ENCODE results near the gene TOM1L2.

The TOM1L2 gene

GRCh38 chr17:17804007-17804406, 168.2 kb downstream of the TOM1L2 start:
- DNase-seq (ENCODE audit: low read depth), result no peak

GRCh38 chr17:17801800-17802481, 170.3 kb downstream of the TOM1L2 start:
- no peak for DNase-seq (ENCODE audit: low read depth)

GRCh38 chr17:17800504-17801021, 171.6 kb downstream of the TOM1L2 start:
- DNase-seq (ENCODE audit: low read depth), result no peak

- DNase-seq (ENCODE audit: low read depth), result no peak
Measured at GRCh38 chr17:17798573-17799255, 173.5 kb downstream of the TOM1L2 start.

DNA sequence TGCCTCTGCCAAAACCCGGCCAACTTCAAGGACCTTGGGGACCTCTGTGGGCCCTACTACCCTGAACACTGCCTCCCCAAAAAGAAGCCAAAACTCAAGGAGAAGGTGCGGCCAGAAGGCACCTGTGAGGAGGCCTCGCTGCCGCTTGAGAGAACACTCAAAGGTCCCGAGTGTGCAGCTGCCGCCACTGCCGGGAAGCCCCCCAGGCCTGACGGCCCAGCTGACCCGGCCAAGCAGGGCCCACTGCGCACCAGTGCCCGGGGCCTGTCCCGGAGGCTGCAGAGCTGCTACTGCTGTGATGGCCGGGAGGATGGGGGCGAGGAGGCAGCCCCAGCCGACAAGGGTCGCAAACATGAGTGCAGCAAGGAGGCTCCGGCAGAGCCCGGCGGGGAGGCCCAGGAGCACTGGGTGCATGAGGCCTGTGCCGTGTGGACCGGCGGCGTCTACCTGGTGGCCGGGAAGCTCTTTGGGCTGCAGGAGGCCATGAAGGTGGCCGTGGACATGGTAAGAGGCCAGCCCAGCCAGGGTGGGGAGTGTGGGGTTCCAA, 174.1 kb downstream of the TOM1L2 start:
- DNase-seq (ENCODE audit: low read depth), result no peak

DNA sequence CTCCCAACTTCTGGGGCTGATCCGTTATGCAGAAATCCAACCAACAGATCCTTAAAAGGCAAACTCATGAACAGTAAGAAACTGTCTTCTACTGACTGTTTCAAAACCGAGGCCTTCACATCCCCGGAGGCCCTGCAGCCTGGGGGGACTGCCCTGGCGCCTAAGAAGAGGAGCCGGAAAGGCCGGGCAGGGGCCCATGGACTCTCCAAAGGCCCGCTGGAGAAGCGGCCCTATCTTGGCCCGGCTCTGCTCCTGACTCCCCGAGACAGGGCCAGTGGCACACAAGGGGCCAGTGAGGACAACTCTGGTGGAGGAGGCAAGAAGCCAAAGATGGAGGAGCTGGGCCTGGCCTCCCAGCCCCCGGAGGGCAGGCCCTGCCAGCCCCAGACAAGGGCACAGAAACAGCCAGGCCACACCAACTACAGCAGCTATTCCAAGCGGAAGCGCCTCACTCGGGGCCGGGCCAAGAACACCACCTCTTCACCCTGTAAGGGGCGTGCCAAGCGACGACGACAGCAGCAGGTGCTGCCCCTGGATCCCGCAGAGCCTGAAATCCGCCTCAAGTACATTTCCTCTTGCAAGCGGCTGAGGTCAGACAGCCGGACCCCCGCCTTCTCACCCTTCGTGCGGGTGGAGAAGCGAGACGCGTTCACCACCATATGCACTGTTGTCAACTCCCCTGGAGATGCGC, 174.9 kb downstream of the TOM1L2 start:
- DNase-seq (ENCODE audit: low read depth), result no peak

- DNase-seq (ENCODE audit: low read depth), result no peak
Measured at GRCh38 chr17:17796787-17797061, 175.5 kb downstream of the TOM1L2 start.

DNA sequence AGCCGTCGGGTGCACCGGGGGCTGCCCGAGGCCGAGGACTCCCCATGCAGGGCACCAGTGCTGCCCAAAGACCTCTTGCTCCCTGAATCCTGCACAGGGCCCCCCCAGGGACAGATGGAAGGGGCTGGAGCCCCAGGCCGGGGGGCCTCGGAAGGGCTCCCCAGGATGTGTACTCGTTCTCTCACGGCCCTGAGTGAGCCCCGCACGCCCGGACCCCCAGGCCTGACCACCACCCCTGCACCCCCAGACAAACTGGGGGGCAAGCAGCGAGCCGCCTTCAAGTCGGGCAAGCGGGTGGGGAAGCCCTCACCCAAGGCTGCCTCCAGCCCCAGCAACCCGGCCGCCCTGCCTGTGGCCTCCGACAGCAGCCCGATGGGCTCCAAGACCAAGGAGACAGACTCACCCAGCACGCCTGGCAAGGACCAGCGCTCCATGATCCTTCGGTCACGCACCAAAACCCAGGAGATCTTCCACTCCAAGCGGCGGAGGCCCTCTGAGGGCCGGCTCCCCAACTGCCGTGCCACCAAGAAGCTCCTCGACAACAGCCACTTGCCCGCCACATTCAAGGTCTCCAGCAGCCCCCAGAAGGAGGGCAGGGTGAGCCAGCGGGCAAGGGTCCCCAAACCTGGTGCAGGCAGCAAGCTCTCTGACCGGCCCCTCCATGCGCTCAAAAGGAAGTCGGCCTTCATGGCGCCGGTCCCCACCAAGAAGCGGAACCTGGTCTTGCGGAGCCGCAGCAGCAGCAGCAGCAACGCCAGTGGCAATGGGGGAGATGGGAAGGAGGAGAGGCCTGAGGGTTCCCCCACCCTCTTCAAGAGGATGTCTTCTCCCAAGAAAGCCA, 176.0 kb downstream of the TOM1L2 start:
- DNase-seq (ENCODE audit: low read depth), result no peak

- DNase-seq (ENCODE audit: low read depth), result no peak
Measured at GRCh38 chr17:17795296-17795695, 176.9 kb downstream of the TOM1L2 start.

GRCh38 chr17:17794382-17794781, 177.8 kb downstream of the TOM1L2 start:
- DNase-seq (ENCODE audit: low read depth), result no peak
